ENCODE measurements around the gene PSMD13. TPM values are rescaled to one million over a fixed set of nuclear protein-coding genes. Genes with fewer than 3 reads are reported as not detected.

The PSMD13 gene
- polyA plus RNA-seq, 1 experiment: 187 TPM

- Histone ChIP-seq H3K27me3 (ENCODE audit: control insufficient read depth, insufficient read depth, low read length) (no peaks in the 10 kb centered on the region), H3K36me3 (ENCODE audit: control insufficient read depth, insufficient read depth, low read length) (peaks cover 32% of the 10 kb centered on the region), H3K4me3 (ENCODE audit: low read depth, low read length) (no peak overlapping the region)
- POLR2A ChIA-PET: no interaction called here
- no peak for TF ChIP-seq CTCF (IDR thresholded peaks at IDR 0.05; ENCODE audit: insufficient read depth, low read depth, low read length)
- CTCF ChIA-PET: interaction anchor here (1.1 to 3.0 kb wide), 3 partner anchors 11 to 119 kb away, joined by 4 to 18 read pairs (median 10); no protein-coding TSS in a partner anchor
- DNase-seq (ENCODE audit: low read depth): no peak
Measured at GRCh38 chr11:249062-249461, 12.3 kb downstream of the PSMD13 start.

GRCh38 chr11:250274-250673, 13.5 kb downstream of the PSMD13 start:
- no peak overlapping the region for H3K4me3 ChIP-seq (ENCODE audit: low read depth, low read length)
- no peak for TF ChIP-seq CTCF (IDR thresholded peaks at IDR 0.05; ENCODE audit: insufficient read depth, low read depth, low read length)
- CTCF ChIA-PET: interaction anchor here (0.6 to 3.9 kb wide), 19 partner anchors 9 to 269 kb away, joined by 3 to 41 read pairs (median 6); partner anchors contain the start of genes IFITM2 and PGGHG
- DNase-seq (ENCODE audit: low read depth): no peak
- POLR2A ChIA-PET: no interaction called here
- no peaks in the 10 kb centered on the region for H3K27me3 ChIP-seq (ENCODE audit: control insufficient read depth, insufficient read depth, low read length)
- peaks cover 27% of the 10 kb centered on the region for H3K36me3 ChIP-seq (ENCODE audit: control insufficient read depth, insufficient read depth, low read length)

GRCh38 chr11:250740-251299, 14.0 kb downstream of the PSMD13 start:
- ChIA-PET CTCF (interaction anchor here (0.7 to 3.9 kb wide), 22 partner anchors 10 to 268 kb away, joined by 3 to 41 read pairs (median 4); partner anchors contain the start of genes IFITM2 and PGGHG), POLR2A (no interaction called here)
- H3K4me3 ChIP-seq (ENCODE audit: low read depth, low read length): no peak overlapping the region
- H3K27me3 ChIP-seq (ENCODE audit: control insufficient read depth, insufficient read depth, low read length): no peaks in the 10 kb centered on the region
- TF ChIP-seq CTCF (IDR thresholded peaks at IDR 0.05; ENCODE audit: insufficient read depth, low read depth, low read length): peak; percentile 74
- DNase-seq (ENCODE audit: low read depth): no peak
- peaks cover 25% of the 10 kb centered on the region for H3K36me3 ChIP-seq (ENCODE audit: control insufficient read depth, insufficient read depth, low read length)

- CTCF ChIA-PET: interaction anchor here (0.9 to 3.9 kb wide), 16 partner anchors 9 to 267 kb away, joined by 3 to 41 read pairs (median 6); no protein-coding TSS in a partner anchor
- H3K4me3 ChIP-seq (ENCODE audit: low read depth, low read length): no peak overlapping the region
- peaks cover 23% of the 10 kb centered on the region for H3K36me3 ChIP-seq (ENCODE audit: control insufficient read depth, insufficient read depth, low read length)
- DNase-seq (ENCODE audit: low read depth): no peak
- POLR2A ChIA-PET: no interaction called here
- H3K27me3 ChIP-seq (ENCODE audit: control insufficient read depth, insufficient read depth, low read length): no peaks in the 10 kb centered on the region
- TF ChIP-seq CTCF (IDR thresholded peaks at IDR 0.05; ENCODE audit: insufficient read depth, low read depth, low read length): no peak
Measured at GRCh38 chr11:251550-251949, 14.8 kb downstream of the PSMD13 start.

- ChIA-PET CTCF (interaction anchor here (0.7 to 3.9 kb wide), 4 partner anchors 8 to 111 kb away, joined by 3 to 41 read pairs (median 29); no protein-coding TSS in a partner anchor), POLR2A (no interaction called here)
- no peak for TF ChIP-seq CTCF (IDR thresholded peaks at IDR 0.05; ENCODE audit: insufficient read depth, low read depth, low read length)
- H3K36me3 ChIP-seq (ENCODE audit: control insufficient read depth, insufficient read depth, low read length): peaks cover 23% of the 10 kb centered on the region
- H3K27me3 ChIP-seq (ENCODE audit: control insufficient read depth, insufficient read depth, low read length): peaks cover 3% of the 10 kb centered on the region
- no peak overlapping the region for H3K4me3 ChIP-seq (ENCODE audit: low read depth, low read length)
- no peak for DNase-seq (ENCODE audit: low read depth)
Measured at GRCh38 chr11:252666-253065, 15.9 kb downstream of the PSMD13 start.
